ENCODE data around the gene MS4A6A. TPM values are rescaled to one million over a fixed set of nuclear protein-coding genes. Genes with fewer than 3 reads are reported as not detected.
"Not testable (repeated sequence)": the region's sequence is repeated elsewhere in the genome, so short reads cannot be mapped to it uniquely, and the experiment has no call there.

Gene MS4A6A
- total and polyA plus RNA-seq, 4 donors, result 3.7 to 36.4 (median 18.4) TPM

GRCh38 chr11:60186128-60186527 lies 3.2 kb upstream of the MS4A6A start:
- not testable (repeated sequence) for H3K27me3 ChIP-seq (ENCODE audit: control insufficient read depth, insufficient read depth, low read length); DNase-seq (ENCODE audit: low read depth in 4 of 6, low spot score in 6 of 6); H3K4me1 ChIP-seq (ENCODE audit: control insufficient read depth, insufficient read depth, low read length); H3K36me3 ChIP-seq (ENCODE audit: control insufficient read depth, insufficient read depth, low read length); H3K9me3 ChIP-seq (ENCODE audit: control insufficient read depth, insufficient read depth, low read length); H3K27ac ChIP-seq (ENCODE audit: low read depth, low read length); H3K4me3 ChIP-seq (ENCODE audit: low read depth, low read length)
- 95% methylated on average over 2 of the region's 2 CpGs for WGBS (ENCODE audit: insufficient coverage)

GRCh38 chr11:60185512-60185827 lies 2.6 kb upstream of the MS4A6A start:
- not testable (repeated sequence) for H3K27ac ChIP-seq (ENCODE audit: low read depth, low read length); DNase-seq (ENCODE audit: low read depth in 4 of 6, low spot score in 6 of 6)
- WGBS (ENCODE audit: insufficient coverage), result 92% methylated on average over 2 of the region's 2 CpGs

GRCh38 chr11:60184824-60185511 lies 2.1 kb upstream of the MS4A6A start:
- Histone ChIP-seq H3K4me3 (ENCODE audit: low read depth, low read length) (no peak overlapping the region), H3K4me1 (ENCODE audit: control insufficient read depth, insufficient read depth, low read length) (no peaks in the 10 kb centered on the region), H3K36me3 (ENCODE audit: control insufficient read depth, insufficient read depth, low read length) (no peaks in the 10 kb centered on the region), H3K9me3 (ENCODE audit: control insufficient read depth, insufficient read depth, low read length) (no peaks in the 10 kb centered on the region), H3K27me3 (ENCODE audit: control insufficient read depth, insufficient read depth, low read length) (no peaks in the 10 kb centered on the region), H3K27ac (ENCODE audit: low read depth, low read length) (no peak overlapping the region)
- WGBS (ENCODE audit: insufficient coverage), result no CpG with 5 or more reads among the region's 1 CpG
- no peak for DNase-seq (ENCODE audit: low read depth in 4 of 6, low spot score in 6 of 6)

More at GRCh38 chr11:60185512-60185827, 2.6 kb upstream of the MS4A6A start:
- not testable (repeated sequence) for H3K4me1 ChIP-seq (ENCODE audit: control insufficient read depth, insufficient read depth, low read length); H3K27me3 ChIP-seq (ENCODE audit: control insufficient read depth, insufficient read depth, low read length); H3K9me3 ChIP-seq (ENCODE audit: control insufficient read depth, insufficient read depth, low read length); H3K36me3 ChIP-seq (ENCODE audit: control insufficient read depth, insufficient read depth, low read length); H3K4me3 ChIP-seq (ENCODE audit: low read depth, low read length)

GRCh38 chr11:60183591-60184205 lies 815 bp upstream of the MS4A6A start:
- Histone ChIP-seq H3K4me3 (ENCODE audit: low read depth, low read length) (no peak overlapping the region), H3K27ac (ENCODE audit: low read depth, low read length) (no peak overlapping the region), H3K4me1 (ENCODE audit: control insufficient read depth, insufficient read depth, low read length) (no peaks in the 10 kb centered on the region), H3K27me3 (ENCODE audit: control insufficient read depth, insufficient read depth, low read length) (no peaks in the 10 kb centered on the region), H3K9me3 (ENCODE audit: control insufficient read depth, insufficient read depth, low read length) (no peaks in the 10 kb centered on the region), H3K36me3 (ENCODE audit: control insufficient read depth, insufficient read depth, low read length) (no peaks in the 10 kb centered on the region)
- no CpG with 5 or more reads among the region's 2 CpGs for WGBS (ENCODE audit: insufficient coverage)
- no peak for DNase-seq (ENCODE audit: low read depth in 4 of 6, low spot score in 6 of 6)

GRCh38 chr11:60175860-60176275 lies 7.0 kb downstream of the MS4A6A start:
- Histone ChIP-seq H3K4me3 (ENCODE audit: low read depth, low read length) (no peak overlapping the region), H3K27me3 (ENCODE audit: control insufficient read depth, insufficient read depth, low read length) (no peaks in the 10 kb centered on the region), H3K36me3 (ENCODE audit: control insufficient read depth, insufficient read depth, low read length) (no peaks in the 10 kb centered on the region), H3K27ac (ENCODE audit: low read depth, low read length) (no peak overlapping the region), H3K4me1 (ENCODE audit: control insufficient read depth, insufficient read depth, low read length) (no peaks in the 10 kb centered on the region), H3K9me3 (ENCODE audit: control insufficient read depth, insufficient read depth, low read length) (no peaks in the 10 kb centered on the region)
- WGBS (ENCODE audit: insufficient coverage), result 94% methylated on average over 2 of the region's 5 CpGs
- no peak for DNase-seq (ENCODE audit: low read depth in 4 of 6, low spot score in 6 of 6)

- no peaks in the 10 kb centered on the region for H3K9me3 ChIP-seq (ENCODE audit: control insufficient read depth, insufficient read depth, low read length)
- no peaks in the 10 kb centered on the region for H3K4me1 ChIP-seq (ENCODE audit: control insufficient read depth, insufficient read depth, low read length)
- H3K4me3 ChIP-seq (ENCODE audit: low read depth, low read length), result no peak overlapping the region
- no peak for DNase-seq (ENCODE audit: low read depth in 4 of 6, low spot score in 6 of 6)
- no peaks in the 10 kb centered on the region for H3K36me3 ChIP-seq (ENCODE audit: control insufficient read depth, insufficient read depth, low read length)
- no peak overlapping the region for H3K27ac ChIP-seq (ENCODE audit: low read depth, low read length)
- H3K27me3 ChIP-seq (ENCODE audit: control insufficient read depth, insufficient read depth, low read length), result no peaks in the 10 kb centered on the region
Observed at GRCh38 chr11:60172011-60172410, 10.9 kb downstream of the MS4A6A start.

GRCh38 chr11:60170566-60170965 lies 12.3 kb downstream of the MS4A6A start:
- H3K36me3 ChIP-seq (ENCODE audit: control insufficient read depth, insufficient read depth, low read length), result no peaks in the 10 kb centered on the region
- no peaks in the 10 kb centered on the region for H3K27me3 ChIP-seq (ENCODE audit: control insufficient read depth, insufficient read depth, low read length)
- no peaks in the 10 kb centered on the region for H3K4me1 ChIP-seq (ENCODE audit: control insufficient read depth, insufficient read depth, low read length)
- no peaks in the 10 kb centered on the region for H3K9me3 ChIP-seq (ENCODE audit: control insufficient read depth, insufficient read depth, low read length)
- DNase-seq (ENCODE audit: low read depth in 4 of 6, low spot score in 6 of 6), result no peak
- WGBS (ENCODE audit: insufficient coverage), result 92% methylated on average over 1 of the region's 1 CpG
- H3K4me3 ChIP-seq (ENCODE audit: low read depth, low read length), result no peak overlapping the region
- H3K27ac ChIP-seq (ENCODE audit: low read depth, low read length), result no peak overlapping the region

- H3K36me3 ChIP-seq (ENCODE audit: control insufficient read depth, insufficient read depth, low read length), result no peaks in the 10 kb centered on the region
- H3K27ac ChIP-seq (ENCODE audit: low read depth, low read length), result no peak overlapping the region
- 83% methylated on average over 1 of the region's 6 CpGs for WGBS (ENCODE audit: insufficient coverage)
- no peaks in the 10 kb centered on the region for H3K27me3 ChIP-seq (ENCODE audit: control insufficient read depth, insufficient read depth, low read length)
- H3K4me1 ChIP-seq (ENCODE audit: control insufficient read depth, insufficient read depth, low read length), result no peaks in the 10 kb centered on the region
- peak in 1 of 6 donors; percentile 21 for DNase-seq (ENCODE audit: low read depth in 4 of 6, low spot score in 6 of 6)
- H3K4me3 ChIP-seq (ENCODE audit: low read depth, low read length), result no peak overlapping the region
- H3K9me3 ChIP-seq (ENCODE audit: control insufficient read depth, insufficient read depth, low read length), result no peaks in the 10 kb centered on the region
Observed at GRCh38 chr11:60169264-60169915, 13.5 kb downstream of the MS4A6A start.

GRCh38 chr11:60168306-60168705 lies 14.6 kb downstream of the MS4A6A start:
- WGBS (ENCODE audit: insufficient coverage), result 83% methylated on average over 4 of the region's 6 CpGs
- H3K4me1 ChIP-seq (ENCODE audit: control insufficient read depth, insufficient read depth, low read length), result no peaks in the 10 kb centered on the region
- no peak overlapping the region for H3K4me3 ChIP-seq (ENCODE audit: low read depth, low read length)
- no peaks in the 10 kb centered on the region for H3K36me3 ChIP-seq (ENCODE audit: control insufficient read depth, insufficient read depth, low read length)
- H3K27me3 ChIP-seq (ENCODE audit: control insufficient read depth, insufficient read depth, low read length), result no peaks in the 10 kb centered on the region
- no peaks in the 10 kb centered on the region for H3K9me3 ChIP-seq (ENCODE audit: control insufficient read depth, insufficient read depth, low read length)
- no peak for DNase-seq (ENCODE audit: low read depth in 4 of 6, low spot score in 6 of 6)
- H3K27ac ChIP-seq (ENCODE audit: low read depth, low read length), result no peak overlapping the region

- Histone ChIP-seq H3K36me3 (ENCODE audit: control insufficient read depth, insufficient read depth, low read length) (no peaks in the 10 kb centered on the region), H3K27ac (ENCODE audit: low read depth, low read length) (no peak overlapping the region), H3K9me3 (ENCODE audit: control insufficient read depth, insufficient read depth, low read length) (no peaks in the 10 kb centered on the region)
Observed at GRCh38 chr11:60165951-60166350, 16.9 kb downstream of the MS4A6A start.

More at GRCh38 chr11:60165951-60166350, 16.9 kb downstream of the MS4A6A start:
- no peak for DNase-seq (ENCODE audit: low read depth in 4 of 6, low spot score in 6 of 6)
- Histone ChIP-seq H3K27me3 (ENCODE audit: control insufficient read depth, insufficient read depth, low read length) (no peaks in the 10 kb centered on the region), H3K4me3 (ENCODE audit: low read depth, low read length) (no peak overlapping the region), H3K4me1 (ENCODE audit: control insufficient read depth, insufficient read depth, low read length) (no peaks in the 10 kb centered on the region)

Data from spinal cord (tissue), 10 donors.